NCI-H524 (cell line): ENCODE data around the gene DCD.
"Not testable (repeated sequence)": the region's sequence is repeated elsewhere in the genome, so short reads cannot be mapped to it uniquely, and the experiment has no call there.

ENCODE experiments used
- DNase-seq, 2 experiments: peaks; one replicate each; lab custom pipeline; 2025; lab: John Stamatoyannopoulos, UW

DCD gene

GRCh38 chr12:54653025-54653424 lies 4.9 kb upstream of the DCD start:
- no peak for DNase-seq

- DNase-seq = no peak
Measured at GRCh38 chr12:54650889-54651288, 2.7 kb upstream of the DCD start.

- DNase-seq = no peak
Measured at GRCh38 chr12:54650409-54650808, 2.2 kb upstream of the DCD start.

- no peak for DNase-seq
Measured at GRCh38 chr12:54649825-54650224, 1.7 kb upstream of the DCD start.

GRCh38 chr12:54641554-54641953 lies 6.6 kb downstream of the DCD start:
- DNase-seq = no peak

GRCh38 chr12:54641089-54641488 lies 7.1 kb downstream of the DCD start:
- no peak for DNase-seq

DNA sequence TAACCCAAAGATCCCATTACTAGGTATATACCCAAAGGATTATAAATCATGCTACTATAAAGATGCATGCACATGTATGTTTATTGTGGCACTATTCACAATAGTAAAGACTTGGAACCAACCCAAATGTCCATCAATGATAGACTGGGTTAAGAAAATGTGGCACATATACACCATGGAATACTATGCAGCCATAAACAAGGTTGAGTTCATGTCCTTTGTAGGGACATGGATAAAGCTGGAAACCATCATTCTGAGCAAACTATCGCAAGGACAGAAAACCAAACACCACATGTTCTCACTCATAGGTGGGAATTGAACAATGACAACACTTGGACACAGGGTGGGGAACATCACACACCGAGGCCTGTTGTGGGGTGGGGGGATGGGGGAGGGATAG lies 9.1 kb downstream of the DCD start:
- not testable (repeated sequence) for DNase-seq

DNA sequence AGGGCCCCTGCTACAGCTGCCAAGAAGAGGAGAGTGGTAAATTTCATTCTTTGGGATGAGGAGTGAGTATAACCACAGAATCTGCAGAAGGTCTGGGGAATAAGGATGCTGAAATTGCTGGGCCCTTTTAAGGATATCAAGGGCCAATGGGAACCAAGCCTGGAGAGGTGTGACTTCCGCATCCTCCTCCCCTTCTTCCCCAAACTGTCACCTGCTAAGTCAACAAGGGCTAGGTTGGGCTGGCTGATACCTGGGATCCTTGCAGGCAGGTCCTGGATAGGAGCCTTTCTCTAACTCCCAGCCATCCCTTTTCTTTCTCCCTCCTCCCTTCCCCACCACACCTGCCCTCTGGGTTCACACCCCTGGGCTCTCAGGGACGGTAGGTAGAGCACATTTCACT lies 13.4 kb downstream of the DCD start, which contains the start of gene LACRT:
LACRT (minus strand) TSS at position 101 of the 400 bp plus-strand sequence; CDS start at position 47, 54 bp downstream.
- no peak for DNase-seq

DNA sequence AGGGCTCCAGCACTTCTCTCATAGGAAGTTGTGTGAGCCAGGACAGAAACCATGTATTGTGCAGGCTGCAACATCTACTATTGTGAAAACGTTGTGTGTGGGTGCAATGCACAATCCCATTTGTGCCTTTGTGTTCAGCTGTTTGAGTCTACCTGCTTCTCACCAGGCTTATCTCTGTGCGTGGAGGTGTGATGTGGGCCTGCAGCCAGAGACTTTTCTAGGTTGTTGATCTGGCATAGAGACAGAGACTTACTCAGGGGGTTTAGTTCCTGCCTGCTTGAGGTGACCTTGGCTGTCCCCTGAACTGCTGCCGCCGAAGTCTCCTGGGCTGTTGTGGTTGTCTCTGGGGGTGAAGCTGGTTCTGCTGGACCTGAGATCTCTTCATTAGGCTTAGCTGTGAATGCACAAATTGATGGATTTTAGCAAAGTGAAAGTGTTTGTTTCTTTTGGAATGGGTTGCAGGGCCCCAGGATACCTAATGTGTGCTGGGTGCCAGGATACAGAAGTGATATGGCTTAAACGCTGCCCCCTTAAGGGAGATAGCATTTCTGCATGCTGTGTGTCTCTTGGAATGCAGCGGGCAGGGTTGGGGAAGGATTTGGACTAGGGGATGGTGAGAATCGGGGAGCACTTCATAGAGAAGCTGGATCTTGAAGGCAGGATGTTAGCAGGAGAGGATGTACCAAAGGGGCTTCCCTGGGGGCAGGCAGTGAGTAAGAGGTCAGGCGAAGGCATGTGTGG lies 16.0 kb downstream of the DCD start:
- no peak for DNase-seq

- no peak for DNase-seq
Measured at GRCh38 chr12:54631551-54631950, 16.6 kb downstream of the DCD start.

GRCh38 chr12:54629925-54630324 lies 18.2 kb downstream of the DCD start:
- DNase-seq = no peak

GRCh38 chr12:54628186-54628846 lies 19.8 kb downstream of the DCD start:
- DNase-seq = no peak

DNA sequence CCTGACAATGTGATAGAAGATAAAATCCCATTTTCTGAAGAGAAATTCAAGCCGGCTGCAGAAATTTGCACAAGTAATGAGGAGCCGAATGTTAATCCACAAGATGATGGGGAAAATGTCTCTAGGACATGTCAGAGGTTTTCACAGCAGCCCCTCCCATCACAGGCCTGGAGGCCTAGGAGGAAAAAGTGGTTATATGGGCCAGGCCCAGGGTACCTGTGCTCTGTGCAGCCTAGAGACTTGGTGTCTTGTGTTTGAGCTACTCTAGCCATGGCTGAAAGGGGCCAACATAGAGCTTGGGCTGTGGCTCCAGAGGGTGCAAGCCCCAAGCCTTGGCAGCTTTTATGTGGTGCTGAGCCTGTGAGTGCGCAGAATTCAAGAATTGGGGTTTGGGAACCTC lies 20.9 kb downstream of the DCD start:
- DNase-seq = no peak

DNA sequence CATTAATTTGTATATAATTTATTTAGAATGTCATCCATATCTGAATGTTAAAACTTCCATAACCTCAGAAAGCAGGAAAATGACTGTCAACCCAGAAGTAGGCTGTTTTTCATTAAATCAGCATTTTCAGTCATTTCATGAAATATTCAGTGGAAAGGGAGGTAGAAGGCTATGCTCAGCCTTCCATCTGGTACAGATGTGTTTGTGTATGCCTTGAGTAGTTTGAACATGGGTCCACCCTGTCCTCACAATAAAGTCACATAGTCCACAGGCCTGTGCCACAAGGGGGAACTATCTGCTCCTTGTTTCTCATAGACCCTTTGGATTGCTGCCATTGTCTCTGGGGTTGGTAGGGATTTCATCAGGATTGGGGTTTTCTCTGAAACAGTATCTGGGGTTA lies 22.6 kb downstream of the DCD start:
- DNase-seq = no peak

GRCh38 chr12:54624315-54625279 lies 23.6 kb downstream of the DCD start:
- DNase-seq = no peak

DNA sequence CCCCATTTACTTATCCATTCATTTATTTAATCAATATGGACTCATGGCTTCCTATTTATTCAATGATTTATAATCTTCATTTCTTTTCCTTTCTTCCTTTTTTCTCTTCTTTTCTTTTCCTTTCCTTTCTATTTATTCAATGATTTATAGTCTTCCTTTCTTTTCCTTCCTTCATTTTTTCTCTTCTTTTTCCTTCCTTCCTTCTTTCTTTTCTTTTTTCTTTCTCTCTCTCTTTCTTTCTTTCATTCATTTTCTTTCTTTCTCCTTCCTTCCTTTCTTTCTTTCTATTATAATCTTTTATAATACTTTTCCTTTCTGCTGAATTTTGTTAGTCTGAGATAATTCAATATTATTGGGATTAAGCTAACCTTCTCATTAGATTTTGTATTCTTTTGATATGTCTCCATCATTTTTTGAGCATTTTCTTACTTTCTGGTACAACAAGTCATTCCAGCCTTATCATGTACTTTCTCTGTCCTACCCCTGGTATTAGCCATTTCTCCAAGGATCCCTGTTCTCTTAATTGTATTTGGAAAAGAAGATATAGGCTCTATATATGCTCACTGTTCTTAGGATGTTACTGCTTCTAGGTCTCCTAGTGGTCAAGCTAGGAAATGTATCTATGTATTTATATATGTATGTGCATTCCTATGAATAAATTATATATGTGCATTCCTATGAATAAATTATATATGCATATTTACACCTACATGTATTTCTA lies 25.5 kb downstream of the DCD start:
- DNase-seq = peak in 1 of 2 experiments; percentile 7

- DNase-seq = no peak
Measured at GRCh38 chr12:54616933-54617680, 31.1 kb downstream of the DCD start.

DNA sequence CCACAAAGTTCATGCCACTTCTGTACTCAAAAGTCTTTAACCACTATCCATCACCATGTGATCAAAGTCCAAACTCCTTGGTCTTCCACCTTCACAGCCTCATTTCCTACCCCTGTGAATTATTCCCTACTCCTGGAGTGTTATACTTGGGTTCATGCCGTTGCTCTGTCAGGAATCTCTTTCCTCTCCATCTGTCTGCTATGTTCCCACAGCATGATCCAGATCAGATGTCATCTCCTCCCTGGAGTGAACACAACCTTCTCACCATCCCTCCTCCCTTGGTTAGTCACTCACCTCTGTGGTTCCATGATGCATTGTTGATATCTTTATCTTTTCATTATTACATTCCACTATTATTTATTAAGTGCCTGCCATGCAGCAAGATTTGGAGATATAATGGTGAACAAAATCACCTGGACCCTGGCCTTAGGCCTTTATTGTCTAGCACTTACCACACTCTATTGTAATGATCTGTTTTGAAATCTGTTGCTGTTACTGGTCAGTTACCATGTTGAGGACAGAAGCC lies 35.9 kb downstream of the DCD start:
- no peak for DNase-seq

- DNase-seq = no peak
Measured at GRCh38 chr12:54611715-54612149, 36.4 kb downstream of the DCD start.

DNA sequence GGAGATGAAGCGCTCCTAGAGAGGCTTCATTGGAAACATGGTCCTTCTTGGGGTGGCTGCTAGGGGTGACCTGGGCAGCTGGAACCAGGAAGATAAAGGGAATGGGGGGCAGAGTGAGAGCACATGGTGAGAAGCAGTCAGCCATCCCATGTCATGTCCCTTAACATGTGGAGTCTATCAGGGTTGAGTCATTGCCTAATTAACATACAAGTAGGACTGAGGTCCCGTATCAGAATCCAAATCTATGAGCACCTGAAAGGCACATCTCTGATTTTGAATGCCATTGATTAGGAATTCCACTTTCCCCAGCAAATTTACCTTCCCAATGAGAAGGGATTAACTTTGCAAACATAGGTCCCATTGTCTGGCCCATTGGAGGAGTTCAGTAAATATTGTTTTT lies 39.4 kb downstream of the DCD start:
- no peak for DNase-seq

- no peak for DNase-seq
Measured at GRCh38 chr12:54608156-54608555, 40.0 kb downstream of the DCD start.
